Measurements from ENCODE around the gene FES.
A peak's percentile ranks its signal among the peaks of the same experiment; 100 is the strongest.

FES gene

GRCh38 chr15:90914305-90915080 is 30.2 kb downstream of the FES start:
- no peak overlapping the region for H2AFZ ChIP-seq (ENCODE audit: low read depth, low read length)
- no peaks in the 10 kb centered on the region for H3K4me1 ChIP-seq (ENCODE audit: insufficient read depth, low read length)
- ATAC-seq (ENCODE audit: insufficient read depth, low read depth), result no peak
- H3K4me3 ChIP-seq (ENCODE audit: low read depth in 1 of 2, low read length in 2 of 2), result no peak overlapping the region
- 0 out of 2 replicates have a peak, but pooled peaks cover 7% of the 10 kb centered on the region for H4K20me1 ChIP-seq (ENCODE audit: insufficient read depth, low read length)
- H3K36me3 ChIP-seq (ENCODE audit: insufficient read depth, low read length), result peaks cover 94% of the 10 kb centered on the region
- DNase-seq, result no peak
- H3K27ac ChIP-seq (ENCODE audit: low read length), result no peak overlapping the region
- no peaks in the 10 kb centered on the region for H3K27me3 ChIP-seq (ENCODE audit: insufficient read depth, low read length, poor library complexity)
- no peak overlapping the region for H3K4me2 ChIP-seq (ENCODE audit: insufficient read depth, low read length)
- no peaks in the 10 kb centered on the region for H3K79me2 ChIP-seq (ENCODE audit: insufficient read depth, low read length)
- H3K9me3 ChIP-seq (ENCODE audit: insufficient read depth, low read length, severe bottlenecking), result no peaks in the 10 kb centered on the region
- no peak overlapping the region for H3K9ac ChIP-seq (ENCODE audit: low read depth, low read length)
- TF ChIP-seq, protein P1, sequence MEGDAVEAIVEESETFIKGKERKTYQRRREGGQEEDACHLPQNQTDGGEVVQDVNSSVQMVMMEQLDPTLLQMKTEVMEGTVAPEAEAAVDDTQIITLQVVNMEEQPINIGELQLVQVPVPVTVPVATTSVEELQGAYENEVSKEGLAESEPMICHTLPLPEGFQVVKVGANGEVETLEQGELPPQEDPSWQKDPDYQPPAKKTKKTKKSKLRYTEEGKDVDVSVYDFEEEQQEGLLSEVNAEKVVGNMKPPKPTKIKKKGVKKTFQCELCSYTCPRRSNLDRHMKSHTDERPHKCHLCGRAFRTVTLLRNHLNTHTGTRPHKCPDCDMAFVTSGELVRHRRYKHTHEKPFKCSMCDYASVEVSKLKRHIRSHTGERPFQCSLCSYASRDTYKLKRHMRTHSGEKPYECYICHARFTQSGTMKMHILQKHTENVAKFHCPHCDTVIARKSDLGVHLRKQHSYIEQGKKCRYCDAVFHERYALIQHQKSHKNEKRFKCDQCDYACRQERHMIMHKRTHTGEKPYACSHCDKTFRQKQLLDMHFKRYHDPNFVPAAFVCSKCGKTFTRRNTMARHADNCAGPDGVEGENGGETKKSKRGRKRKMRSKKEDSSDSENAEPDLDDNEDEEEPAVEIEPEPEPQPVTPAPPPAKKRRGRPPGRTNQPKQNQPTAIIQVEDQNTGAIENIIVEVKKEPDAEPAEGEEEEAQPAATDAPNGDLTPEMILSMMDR (IDR thresholded peaks at IDR 0.05; ENCODE audit: borderline replicate concordance, extremely low read depth, low read length, poor library complexity, severe bottlenecking), result no peak
- no peak for TF ChIP-seq EZH2 (IDR thresholded peaks at IDR 0.05; ENCODE audit: borderline replicate concordance, low read depth, low read length, severe bottlenecking)

- H3K79me2 ChIP-seq (ENCODE audit: insufficient read depth, low read length), result no peaks in the 10 kb centered on the region
- ATAC-seq (ENCODE audit: insufficient read depth, low read depth) (0 out of 3 replicates have a peak, but pooled peaks have one; percentile 42), DNase-seq (no peak)
- H3K4me2 ChIP-seq (ENCODE audit: insufficient read depth, low read length), result no peak overlapping the region
- 0 out of 2 replicates have a peak, but pooled peaks cover 7% of the 10 kb centered on the region for H4K20me1 ChIP-seq (ENCODE audit: insufficient read depth, low read length)
- TF ChIP-seq EZH2 (IDR thresholded peaks at IDR 0.05; ENCODE audit: borderline replicate concordance, low read depth, low read length, severe bottlenecking), result no peak
- TF ChIP-seq, protein P1 (IDR thresholded peaks at IDR 0.05; ENCODE audit: borderline replicate concordance, extremely low read depth, low read length, poor library complexity, severe bottlenecking), result no peak
- H3K9me3 ChIP-seq (ENCODE audit: insufficient read depth, low read length, severe bottlenecking), result no peaks in the 10 kb centered on the region
- no peak overlapping the region for H3K9ac ChIP-seq (ENCODE audit: low read depth, low read length)
- H3K4me1 ChIP-seq (ENCODE audit: insufficient read depth, low read length), result no peaks in the 10 kb centered on the region
- H3K36me3 ChIP-seq (ENCODE audit: insufficient read depth, low read length), result peaks cover 97% of the 10 kb centered on the region
- H3K27ac ChIP-seq (ENCODE audit: low read length), result no peak overlapping the region
- no peak overlapping the region for H2AFZ ChIP-seq (ENCODE audit: low read depth, low read length)
- H3K4me3 ChIP-seq (ENCODE audit: low read depth in 1 of 2, low read length in 2 of 2), result no peak overlapping the region
- H3K27me3 ChIP-seq (ENCODE audit: insufficient read depth, low read length, poor library complexity), result no peaks in the 10 kb centered on the region
Measured at GRCh38 chr15:90915216-90915807, 31.0 kb downstream of the FES start.

DNA sequence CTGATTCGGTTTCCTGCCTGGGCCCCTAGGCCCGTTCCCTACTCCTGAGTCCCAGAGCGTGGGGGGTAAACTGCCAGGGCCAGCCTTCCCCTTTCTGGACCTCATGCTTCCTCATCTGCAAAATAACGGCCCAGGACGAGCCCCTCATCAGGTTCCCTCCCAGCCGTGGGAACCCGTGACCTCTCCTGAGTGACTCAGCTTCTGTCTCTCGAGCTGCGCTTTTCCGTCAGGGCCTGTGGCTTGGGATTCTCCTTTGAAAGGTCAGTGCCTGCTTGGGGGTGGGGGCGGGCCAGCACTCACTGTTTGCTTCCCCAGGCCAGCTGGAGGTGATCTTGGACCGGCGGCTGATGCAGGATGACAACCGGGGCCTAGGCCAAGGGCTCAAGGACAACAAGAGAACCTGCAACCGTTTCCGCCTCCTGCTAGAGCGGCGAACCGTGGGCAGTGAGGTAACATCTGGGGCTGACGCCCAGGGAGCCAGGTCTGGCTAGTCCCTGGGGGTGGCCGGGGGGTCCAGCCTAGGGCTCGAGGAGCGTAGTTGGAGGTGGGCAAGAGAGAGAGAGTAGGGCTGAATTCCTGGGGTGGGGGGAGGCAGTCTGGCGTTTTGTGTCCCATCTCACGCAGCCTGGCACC is 31.6 kb downstream of the FES start:
- H3K9ac ChIP-seq (ENCODE audit: low read depth, low read length), result no peak overlapping the region
- H3K9me3 ChIP-seq (ENCODE audit: insufficient read depth, low read length, severe bottlenecking), result no peaks in the 10 kb centered on the region
- H3K27me3 ChIP-seq (ENCODE audit: insufficient read depth, low read length, poor library complexity), result no peaks in the 10 kb centered on the region
- no peak for TF ChIP-seq EZH2 (IDR thresholded peaks at IDR 0.05; ENCODE audit: borderline replicate concordance, low read depth, low read length, severe bottlenecking)
- TF ChIP-seq, protein P1 (IDR thresholded peaks at IDR 0.05; ENCODE audit: borderline replicate concordance, extremely low read depth, low read length, poor library complexity, severe bottlenecking), result no peak
- no peaks in the 10 kb centered on the region for H3K4me1 ChIP-seq (ENCODE audit: insufficient read depth, low read length)
- no peak for ATAC-seq (ENCODE audit: insufficient read depth, low read depth)
- H3K4me2 ChIP-seq (ENCODE audit: insufficient read depth, low read length), result no peak overlapping the region
- H4K20me1 ChIP-seq (ENCODE audit: insufficient read depth, low read length), result 0 out of 2 replicates have a peak, but pooled peaks cover 4% of the 10 kb centered on the region
- H2AFZ ChIP-seq (ENCODE audit: low read depth, low read length), result no peak overlapping the region
- no peak for DNase-seq
- H3K79me2 ChIP-seq (ENCODE audit: insufficient read depth, low read length), result no peaks in the 10 kb centered on the region
- H3K27ac ChIP-seq (ENCODE audit: low read length), result no peak overlapping the region
- H3K36me3 ChIP-seq (ENCODE audit: insufficient read depth, low read length), result peaks cover 96% of the 10 kb centered on the region
- no peak overlapping the region for H3K4me3 ChIP-seq (ENCODE audit: low read depth in 1 of 2, low read length in 2 of 2)
